NK-92 treated with Interleukin-12 subunit alpha and Interleukin-12 subunit beta, amount 100 ng/mL, for 24 hours (cell line): ENCODE data around the gene NOTCH4.
"Not testable (repeated sequence)": the region's sequence is repeated elsewhere in the genome, so short reads cannot be mapped to it uniquely, and the experiment has no call there.

Source experiments
- DNase-seq: peaks from one replicate; lab custom pipeline; 2025; lab: John Stamatoyannopoulos, UW

The NOTCH4 gene

GRCh38 chr6:32223258-32224235 is at the start of gene NOTCH4:
Gene NOTCH4, minus strand, starts transcription at chr6:32224067. Its CDS starts 139 bp downstream, at chr6:32223928.
- DNase-seq: no peak

GRCh38 chr6:32271429-32271828 is 47.6 kb upstream of the NOTCH4 start:
- DNase-seq: no peak

DNA sequence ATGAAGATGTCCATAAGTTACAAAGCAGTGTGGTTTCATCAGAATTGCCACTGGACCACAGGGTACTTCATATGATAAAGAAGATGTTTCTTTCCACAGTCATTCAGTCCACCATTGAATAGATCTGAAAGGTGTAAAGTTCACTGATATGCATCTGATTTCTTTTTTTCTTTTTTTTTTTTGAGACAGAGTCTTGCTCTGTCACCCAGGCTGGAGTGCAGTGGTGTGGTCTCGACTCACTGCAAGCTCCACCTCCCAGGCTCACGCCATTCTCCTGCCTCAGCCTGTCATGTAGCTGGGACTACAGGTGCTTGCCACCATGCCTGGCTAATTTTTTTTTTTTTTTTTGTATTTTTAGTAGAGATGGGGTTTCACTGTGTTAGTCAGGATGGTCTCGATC is 44.6 kb upstream of the NOTCH4 start:
- not testable (repeated sequence) for DNase-seq

GRCh38 chr6:32267035-32267434 is 43.2 kb upstream of the NOTCH4 start:
- DNase-seq: no peak

DNA sequence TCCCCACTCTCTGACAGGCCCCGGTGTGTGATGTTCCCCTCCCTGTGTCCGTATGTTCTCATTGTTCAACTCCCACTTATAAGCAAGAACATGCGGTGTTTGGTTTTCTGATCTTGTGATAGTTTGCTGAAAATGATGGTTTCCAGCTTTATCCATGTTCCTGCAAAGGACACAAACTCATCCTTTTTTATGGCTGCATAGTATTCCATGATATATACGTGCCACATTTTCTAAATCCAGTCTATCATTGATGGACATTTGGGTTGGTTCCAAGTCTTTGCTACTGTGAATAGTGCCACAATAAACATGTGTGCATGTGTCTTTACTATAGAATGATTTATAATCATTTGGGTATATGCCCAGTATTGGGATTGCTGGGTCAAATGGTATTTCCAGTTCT is 33.4 kb upstream of the NOTCH4 start:
- not testable (repeated sequence) for DNase-seq

DNA sequence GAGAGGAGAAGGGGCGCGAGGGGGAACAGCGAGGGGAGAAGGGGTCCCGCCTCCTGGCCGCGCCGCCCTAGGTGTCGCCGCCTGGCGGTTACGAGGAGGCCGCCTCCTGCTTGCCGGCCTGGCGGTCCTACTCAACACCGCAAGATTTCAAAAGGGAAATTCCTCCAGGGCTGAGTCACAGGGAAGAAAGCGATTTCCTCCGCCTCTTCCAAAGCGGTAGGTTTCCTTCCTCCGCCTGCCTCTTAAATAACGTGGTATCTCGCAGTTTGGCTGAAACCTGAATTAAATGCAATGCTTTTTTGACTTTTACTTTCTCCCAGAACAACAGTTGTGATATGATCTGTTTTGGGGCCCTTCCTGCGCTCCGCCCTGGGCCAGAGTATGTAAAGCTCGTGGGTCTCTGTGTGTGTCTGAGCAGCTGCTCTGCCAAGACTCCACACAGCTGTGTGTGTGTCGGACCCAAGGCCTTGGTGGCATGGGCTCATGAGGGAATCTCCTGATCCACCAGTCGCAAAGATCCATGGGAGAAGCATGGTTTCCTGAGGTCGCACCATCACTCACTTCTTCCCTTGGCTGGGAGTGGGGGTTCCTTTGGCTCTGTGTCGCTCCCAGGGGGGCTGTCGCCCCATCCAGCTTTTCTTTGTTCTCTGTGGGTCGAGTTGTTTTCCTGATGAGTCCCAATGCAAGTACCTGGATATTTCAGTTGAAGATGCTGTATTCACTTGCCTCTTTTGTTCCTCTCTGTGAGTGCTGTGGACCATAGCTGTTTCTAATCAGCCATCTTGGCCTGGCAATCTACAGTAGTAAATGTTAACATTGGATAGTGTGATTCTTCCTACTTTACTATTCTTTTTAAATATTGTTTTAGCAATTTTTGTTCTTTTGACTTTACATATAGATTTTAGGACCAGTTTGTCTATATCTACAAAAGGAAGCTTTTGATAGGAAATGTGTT is 31.6 kb upstream of the NOTCH4 start:
- DNase-seq: no peak

GRCh38 chr6:32254761-32255198 is 30.9 kb upstream of the NOTCH4 start:
- no peak for DNase-seq

DNA sequence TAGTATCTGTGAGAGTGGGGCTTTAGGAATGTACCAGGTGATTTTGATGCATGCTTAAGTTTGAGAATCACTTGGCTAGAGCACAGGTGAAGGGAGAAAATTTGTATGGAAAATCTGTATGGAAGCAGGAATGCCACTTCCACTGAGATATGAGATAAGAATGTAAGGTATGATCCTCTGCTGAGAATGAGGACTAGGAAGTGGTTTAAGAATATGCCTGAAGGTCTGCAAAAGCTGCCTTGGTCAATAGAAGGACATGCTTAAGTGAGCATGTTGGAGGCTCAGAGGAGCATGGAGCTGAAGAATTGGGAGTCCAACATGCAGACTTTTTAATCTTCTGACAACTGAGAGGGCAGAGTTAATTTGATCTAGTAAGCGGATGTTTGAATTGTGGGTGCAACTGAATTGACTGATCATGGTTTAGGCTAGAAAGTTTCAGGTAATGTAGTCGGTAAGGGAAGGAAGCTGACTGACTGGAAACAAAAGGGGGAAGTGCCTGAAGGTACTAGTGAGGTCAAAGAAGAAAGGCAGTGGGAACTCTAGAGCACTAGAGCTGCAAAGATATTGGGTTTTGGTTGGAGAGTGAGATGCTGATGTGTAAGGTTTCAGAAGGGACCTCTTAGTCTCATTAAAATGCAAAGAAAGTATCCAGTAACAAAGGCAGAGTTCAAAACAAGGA is 28.6 kb upstream of the NOTCH4 start:
- DNase-seq: no peak

GRCh38 chr6:32249262-32249661 is 25.4 kb upstream of the NOTCH4 start:
- no peak for DNase-seq

- DNase-seq: no peak
Measured at GRCh38 chr6:32247401-32247800, 23.5 kb upstream of the NOTCH4 start.

DNA sequence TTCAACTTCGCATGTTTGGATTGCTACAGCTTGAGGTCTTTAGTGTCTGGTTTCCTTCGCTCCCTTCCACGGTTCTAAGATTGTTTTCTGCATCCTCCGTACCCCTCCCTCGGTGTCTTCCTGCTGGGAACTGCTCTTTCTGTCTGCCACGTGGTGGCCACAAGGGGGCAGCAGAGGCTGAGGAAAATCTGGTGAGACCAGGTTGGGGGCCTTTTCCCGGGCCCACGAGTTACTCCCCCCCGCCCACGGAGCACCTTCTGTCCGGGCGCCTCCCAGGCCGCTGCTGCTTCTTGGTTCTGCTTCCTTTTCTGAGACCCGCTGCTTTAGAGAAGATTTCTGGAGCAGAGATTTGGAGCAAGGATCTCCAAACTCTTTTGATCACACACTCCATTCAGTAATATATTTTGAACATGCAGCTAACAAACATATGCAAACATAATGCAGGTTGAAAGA is 21.1 kb upstream of the NOTCH4 start:
- DNase-seq: peak; percentile 51

DNA sequence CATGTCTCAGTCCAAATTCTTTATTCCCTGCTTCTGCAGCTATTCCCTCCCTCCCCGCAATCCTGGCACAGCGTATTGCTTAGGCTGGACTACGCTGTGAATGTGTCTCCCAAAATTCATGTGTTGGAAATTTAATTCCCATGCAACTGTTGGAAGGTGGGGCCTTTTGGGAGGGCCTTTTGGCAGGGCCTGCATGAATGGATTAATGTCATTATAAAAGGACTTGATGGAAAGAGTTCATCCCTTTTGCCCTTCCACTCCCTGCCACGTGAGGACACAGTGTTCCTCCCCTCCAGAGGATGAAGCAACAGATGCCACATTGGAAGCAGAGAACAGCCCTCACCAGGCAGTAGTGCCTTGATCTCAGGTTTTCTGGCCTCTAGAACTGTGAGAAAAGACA is 20.4 kb upstream of the NOTCH4 start:
- no peak for DNase-seq

DNA sequence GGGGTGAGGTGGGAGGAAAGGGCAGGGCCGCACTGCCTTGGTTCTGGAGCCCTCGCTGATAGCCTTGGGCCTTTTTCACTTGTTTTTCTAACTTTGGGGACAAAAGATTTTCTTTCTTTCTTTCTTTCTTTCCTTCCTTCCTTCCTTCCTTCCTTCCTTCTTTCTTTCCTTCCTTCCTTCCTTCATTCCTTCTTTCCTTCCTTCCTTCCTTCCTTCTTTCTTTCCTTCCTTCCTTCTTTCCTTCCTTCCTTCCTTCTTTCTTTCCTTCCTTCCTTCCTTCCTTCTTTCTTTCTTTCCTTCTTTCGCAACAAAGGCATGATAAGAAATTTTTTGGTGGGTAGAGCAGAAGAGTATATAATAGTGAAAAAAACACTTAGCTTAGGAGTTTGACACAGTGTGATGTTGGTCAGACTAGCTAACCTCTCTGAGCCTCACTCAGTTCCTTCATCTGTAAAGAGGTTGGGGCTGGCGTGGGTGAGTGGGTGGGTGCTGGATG is 18.5 kb upstream of the NOTCH4 start:
- DNase-seq: not testable (repeated sequence)

GRCh38 chr6:32240686-32241085 is 16.8 kb upstream of the NOTCH4 start:
- DNase-seq: no peak

DNA sequence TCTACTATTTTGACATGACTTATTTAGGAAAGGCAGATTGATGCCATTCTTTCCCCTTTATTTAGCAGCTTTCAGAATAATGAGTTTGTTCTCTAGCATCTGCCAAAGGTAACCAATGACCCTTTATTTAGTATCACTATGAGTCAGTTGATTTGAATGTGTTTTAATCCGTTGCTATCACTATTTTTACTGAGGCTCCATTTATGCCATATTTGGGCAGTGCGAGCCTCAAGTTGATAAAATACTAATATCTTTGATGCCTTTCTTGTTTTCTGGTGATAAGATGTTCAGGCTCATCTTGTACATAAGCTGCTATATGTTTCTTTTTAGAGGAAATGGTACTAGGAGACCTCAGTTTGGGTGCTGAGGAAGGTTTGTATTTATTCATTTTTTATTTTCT is 15.6 kb upstream of the NOTCH4 start:
- no peak for DNase-seq

DNA sequence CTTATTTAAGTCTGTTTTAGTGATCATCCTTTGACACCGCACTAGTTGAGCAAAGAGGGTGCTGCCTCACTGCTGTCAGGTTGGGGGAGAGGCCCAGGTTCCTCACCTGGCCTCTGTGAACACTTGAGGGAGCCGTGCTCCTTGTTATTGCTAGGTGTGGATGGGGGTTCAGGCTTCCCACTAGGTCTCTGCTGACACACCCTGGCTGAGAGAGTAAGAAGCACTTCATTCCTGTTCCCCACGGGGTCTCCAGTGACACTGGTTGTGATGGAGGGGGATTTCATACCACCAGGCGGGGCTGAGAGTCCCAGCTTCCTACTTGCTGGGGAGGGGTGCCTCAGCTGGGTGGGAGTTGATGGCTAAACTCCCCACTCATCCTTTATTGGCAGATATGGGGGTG is 11.1 kb upstream of the NOTCH4 start:
- no peak for DNase-seq

GRCh38 chr6:32226434-32226833 is 2.6 kb upstream of the NOTCH4 start:
- no peak for DNase-seq

DNA sequence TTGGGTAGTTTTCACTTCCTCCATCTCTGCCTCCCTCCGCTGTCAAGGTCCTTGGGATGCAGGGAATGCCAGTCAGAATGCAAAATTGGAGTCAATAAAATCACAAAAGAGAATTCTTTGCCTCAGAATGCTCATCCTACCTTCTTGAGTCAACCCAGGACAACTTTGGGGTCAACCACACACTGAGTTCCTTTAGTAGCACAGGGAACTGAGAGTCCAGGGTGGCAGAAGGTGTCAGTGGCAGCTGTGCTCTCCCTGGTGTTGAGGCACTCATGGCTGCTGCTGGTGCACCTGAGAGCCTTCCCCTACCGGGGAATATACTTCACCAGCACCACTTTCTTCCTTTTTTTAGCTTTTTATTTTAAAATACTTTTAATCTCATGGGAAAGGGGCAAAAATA is 829 bp upstream of the NOTCH4 start:
- no peak for DNase-seq

GRCh38 chr6:32222333-32223230 is 1.3 kb downstream of the NOTCH4 start:
- no peak for DNase-seq

GRCh38 chr6:32220021-32220420 is 3.8 kb downstream of the NOTCH4 start:
- no peak for DNase-seq

DNA sequence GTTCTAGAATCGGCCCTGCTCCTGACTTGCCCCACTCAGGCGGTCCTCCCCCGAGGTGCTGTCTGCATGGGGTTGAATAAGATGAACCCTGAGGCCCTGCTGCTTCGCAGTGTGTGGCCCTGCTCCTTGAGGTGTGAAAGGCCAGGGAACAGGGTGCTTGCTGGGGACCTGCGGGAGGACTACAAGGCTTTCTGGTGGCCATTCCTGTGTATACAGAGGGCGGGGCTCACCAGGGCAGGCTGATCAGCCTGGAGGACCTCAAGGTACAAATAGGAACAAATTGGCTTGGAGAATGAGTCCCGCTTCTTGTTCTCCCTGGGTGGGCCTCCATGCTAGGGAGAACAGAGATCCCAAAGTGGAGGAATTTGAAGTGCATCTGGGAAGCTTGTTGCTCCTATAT is 5.7 kb downstream of the NOTCH4 start:
- DNase-seq: no peak
